Measurements from ENCODE around the gene CPA5. TPM values are rescaled to one million over a fixed set of nuclear protein-coding genes. Genes with fewer than 3 reads are reported as not detected.
"Not testable (repeated sequence)": the region's sequence is repeated elsewhere in the genome, so short reads cannot be mapped to it uniquely, and the experiment has no call there.

The CPA5 gene, protein sequence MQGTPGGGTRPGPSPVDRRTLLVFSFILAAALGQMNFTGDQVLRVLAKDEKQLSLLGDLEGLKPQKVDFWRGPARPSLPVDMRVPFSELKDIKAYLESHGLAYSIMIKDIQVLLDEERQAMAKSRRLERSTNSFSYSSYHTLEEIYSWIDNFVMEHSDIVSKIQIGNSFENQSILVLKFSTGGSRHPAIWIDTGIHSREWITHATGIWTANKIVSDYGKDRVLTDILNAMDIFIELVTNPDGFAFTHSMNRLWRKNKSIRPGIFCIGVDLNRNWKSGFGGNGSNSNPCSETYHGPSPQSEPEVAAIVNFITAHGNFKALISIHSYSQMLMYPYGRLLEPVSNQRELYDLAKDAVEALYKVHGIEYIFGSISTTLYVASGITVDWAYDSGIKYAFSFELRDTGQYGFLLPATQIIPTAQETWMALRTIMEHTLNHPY
- polyA plus RNA-seq (ENCODE audit: insufficient read length) = 2.0 TPM

DNA sequence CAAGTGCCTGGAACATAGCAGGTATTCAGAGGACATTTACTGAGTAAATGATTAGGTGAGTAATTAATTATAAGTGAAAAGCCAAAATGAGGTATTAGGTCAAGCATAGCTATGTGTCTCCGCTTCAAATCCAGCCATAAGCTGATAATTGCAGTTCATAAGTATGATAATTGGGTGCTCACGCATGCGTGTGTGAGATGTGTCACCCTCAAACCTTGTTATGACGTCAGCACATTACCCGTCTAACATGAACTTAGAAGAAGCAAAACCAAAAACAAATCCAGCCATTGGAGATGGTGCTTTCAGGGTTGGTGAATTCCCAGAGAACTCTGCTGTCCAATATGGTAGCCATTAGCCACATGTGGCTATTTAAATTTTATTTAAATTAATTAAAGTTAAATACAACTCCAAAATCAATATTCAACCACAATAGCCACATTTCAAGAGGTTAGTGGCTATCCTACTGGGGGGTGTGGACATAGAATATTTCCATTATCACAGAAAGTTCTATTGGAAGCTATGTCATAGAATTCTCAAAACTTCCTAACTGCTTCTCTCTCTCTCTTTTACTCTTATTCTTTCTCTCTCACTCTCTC, at the start of gene CPA5:
Gene CPA5, plus strand, starts transcription at position 546 of the 596 bp plus-strand sequence. CDS start 1,670 bp downstream, outside the sequence.
- no peak for DNase-seq (ENCODE audit: low read depth)

DNA sequence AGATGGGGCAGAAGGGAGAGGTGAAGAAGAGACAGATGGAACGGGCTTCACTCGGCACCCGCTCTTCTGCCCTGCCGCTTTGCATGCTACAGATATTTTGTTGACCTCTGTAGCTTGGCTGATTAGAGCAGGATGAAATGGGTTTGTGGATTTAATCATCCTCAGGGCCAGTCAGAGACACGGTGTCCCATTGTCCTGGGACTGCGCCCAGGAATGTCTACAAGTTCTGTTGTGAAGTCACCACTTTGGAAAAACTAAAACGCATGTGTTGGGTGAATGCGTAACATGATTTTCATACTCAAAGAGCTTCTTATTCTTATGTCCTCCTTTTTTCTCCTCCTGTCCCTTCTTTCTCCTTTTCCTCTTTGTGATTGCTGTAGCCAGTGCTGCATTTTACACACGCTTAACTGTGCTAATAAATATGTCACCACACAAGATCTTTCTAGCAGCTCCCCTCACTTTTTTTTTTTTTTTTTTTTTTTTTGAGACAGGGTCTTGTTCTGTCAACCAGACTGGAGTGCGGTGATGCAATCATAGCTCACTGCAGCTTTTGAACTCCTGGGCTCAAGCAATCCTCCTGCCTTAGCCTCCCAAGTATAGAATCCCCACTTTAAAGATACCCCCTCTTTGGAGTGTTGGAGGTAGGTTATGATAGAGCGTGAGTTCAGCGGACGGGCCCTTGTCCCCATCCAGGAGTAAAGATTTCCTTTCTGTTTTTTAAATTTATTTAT, 48.2 kb upstream of the CPA5 start:
- no peak for DNase-seq (ENCODE audit: low read depth)

DNA sequence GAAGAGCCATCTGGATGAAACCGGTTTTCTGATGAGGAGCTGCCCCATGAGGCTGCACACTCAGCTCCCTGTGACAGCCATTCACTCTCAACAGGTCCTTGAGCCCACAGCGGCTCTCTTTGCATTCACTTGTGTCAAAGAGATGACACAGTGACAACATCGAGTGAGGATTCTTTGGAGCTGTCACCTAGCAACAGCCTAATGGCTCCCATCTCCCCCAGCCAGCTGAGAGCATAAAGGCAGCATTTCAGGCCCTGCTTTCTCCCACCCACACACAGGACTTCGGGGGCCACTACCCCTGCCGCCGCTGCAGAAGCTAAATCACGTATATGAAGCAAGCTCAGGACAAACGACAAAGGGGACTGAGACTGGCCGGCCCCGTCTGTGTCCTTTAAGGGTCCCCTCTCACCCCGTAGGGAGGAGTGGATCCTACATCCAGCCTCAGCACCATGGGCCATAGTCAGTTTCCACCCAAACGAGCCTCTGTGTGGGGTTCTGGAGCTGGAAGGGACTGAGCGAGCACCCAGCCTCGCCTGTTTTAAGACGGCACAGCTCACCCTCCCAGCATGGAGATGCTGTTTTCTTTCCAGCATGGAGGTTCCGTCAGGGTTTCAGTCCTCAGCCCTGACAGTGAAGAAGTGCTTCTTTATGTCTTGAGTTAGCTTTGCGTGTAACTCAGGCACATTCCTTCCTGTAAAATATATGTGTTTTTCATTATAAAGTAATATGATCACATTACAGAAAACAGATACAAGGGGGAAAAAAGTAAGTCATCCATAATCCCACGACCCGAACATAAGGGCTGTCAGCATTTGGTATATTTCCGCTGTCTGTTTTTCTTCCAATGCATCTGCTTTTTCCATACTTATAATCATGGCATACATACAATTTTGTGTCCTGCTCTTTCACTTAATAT, 46.7 kb upstream of the CPA5 start:
- DNase-seq (ENCODE audit: low read depth) = peak; percentile 87

DNA sequence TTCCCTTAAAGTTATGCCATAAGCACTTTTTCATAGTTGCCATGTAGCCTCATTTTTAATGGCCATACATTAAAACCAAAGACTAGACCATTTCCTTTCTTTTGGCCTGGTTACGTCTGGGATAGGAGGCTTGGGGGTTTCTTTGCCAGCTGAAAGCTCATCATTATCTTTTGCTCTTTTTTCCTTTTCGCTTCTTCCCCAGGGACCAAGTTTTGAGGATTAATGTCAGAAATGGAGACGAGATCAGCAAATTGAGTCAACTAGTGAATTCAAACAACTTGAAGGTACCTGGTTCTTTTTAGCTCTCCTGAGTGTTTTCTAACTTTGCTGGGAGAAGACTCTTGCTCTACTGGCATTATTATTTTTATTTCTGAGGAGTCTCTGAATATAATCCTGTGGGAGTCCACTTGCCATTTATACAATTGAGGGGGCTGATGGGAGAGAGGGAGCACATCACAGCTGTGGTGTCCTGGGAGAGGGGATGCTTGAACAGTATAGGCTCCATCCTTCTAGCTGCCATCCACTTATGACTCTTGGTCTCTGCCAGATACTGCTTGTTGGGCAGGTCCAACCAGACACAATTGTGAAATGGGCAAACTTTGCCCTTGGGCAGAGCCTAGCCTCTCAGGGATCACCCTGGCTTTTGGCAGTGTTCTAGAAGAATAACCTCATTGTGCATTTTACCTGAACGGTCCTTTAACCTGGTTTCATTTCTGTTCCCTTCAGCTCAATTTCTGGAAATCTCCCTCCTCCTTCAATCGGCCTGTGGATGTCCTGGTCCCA, 45.9 kb upstream of the CPA5 start:
- no peak for DNase-seq (ENCODE audit: low read depth)

DNA sequence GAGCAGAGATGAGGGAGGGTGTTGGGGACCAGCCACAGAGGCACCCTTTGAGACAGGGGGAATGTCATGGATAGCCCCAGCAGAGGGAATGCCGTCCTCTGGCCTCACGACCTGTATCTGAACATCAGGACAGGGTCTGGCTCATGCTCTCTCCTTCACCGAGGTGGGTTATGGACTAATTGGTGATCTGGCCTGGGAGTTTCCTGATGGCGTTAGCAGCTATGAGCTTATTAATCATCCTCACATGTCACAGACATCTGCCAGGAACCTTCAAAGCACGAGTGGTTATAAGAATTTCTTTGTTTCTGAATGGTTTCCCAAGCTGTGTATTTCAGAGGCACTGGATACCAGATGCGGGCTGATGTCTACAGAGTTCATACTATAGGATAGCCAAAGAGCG, 44.8 kb upstream of the CPA5 start:
- DNase-seq (ENCODE audit: low read depth) = no peak

DNA sequence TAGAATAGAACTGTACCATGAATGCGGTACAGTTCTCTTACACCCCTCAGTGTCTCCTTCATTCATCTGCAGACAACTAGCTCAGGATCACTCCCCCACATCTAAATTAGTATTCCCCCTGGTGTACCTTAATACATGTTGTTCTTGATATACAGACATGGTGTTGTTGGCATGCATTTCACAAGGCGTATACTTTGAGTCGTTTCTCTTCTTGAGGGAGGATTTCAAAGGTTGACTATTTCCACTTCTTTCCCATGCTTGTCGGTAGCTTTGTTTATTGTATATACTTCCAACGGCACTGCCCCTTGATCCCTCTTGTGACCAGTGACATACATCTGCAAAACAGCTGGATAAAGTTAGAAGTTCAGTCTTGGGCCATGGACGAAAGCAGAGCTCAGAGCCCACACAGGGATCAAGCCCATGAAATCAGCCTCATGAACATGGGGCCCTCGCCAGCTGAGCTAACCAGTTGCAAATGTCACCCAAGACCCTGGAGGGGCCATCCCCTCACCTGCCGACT, 43.1 kb upstream of the CPA5 start:
- DNase-seq (ENCODE audit: low read depth) = no peak

DNA sequence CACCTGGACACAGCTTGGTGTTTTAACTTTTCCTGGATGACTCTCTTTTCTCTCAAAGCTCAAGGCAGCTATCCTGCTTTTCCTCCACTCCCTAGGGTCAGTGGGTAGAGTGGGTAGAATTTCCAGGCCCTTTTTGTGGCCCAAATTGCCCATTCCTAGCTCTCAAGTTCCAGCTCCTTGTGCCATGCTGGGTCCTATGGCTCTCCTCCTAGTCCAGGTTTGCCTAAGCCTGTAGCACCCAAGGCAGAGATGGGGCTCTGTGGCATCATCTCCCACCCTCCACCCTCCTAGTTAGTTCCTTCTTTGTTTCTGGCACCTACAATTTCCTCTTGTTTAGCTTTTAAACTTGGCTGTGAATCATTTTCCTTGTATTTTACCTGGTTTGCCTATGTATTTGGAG, 42.0 kb upstream of the CPA5 start:
- no peak for DNase-seq (ENCODE audit: low read depth)

DNA sequence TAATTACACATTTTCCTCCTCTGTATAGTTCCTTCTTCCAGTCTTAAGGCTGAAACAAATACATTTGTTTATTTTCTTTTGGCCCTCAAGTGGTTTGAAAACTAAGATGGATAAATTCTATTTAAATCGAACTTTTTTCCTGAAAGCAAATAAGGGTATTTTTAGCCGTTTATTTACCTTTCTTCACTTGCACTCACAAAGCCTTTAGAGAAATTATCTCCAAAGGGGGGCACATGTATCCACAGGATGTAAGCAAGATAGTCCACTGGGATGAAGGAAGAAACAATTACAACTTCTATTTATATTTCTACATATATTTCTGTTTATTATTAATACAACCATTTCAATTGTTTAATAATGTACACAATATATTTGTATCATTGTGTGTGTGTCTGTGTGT, 41.5 kb upstream of the CPA5 start:
- no peak for DNase-seq (ENCODE audit: low read depth)

DNA sequence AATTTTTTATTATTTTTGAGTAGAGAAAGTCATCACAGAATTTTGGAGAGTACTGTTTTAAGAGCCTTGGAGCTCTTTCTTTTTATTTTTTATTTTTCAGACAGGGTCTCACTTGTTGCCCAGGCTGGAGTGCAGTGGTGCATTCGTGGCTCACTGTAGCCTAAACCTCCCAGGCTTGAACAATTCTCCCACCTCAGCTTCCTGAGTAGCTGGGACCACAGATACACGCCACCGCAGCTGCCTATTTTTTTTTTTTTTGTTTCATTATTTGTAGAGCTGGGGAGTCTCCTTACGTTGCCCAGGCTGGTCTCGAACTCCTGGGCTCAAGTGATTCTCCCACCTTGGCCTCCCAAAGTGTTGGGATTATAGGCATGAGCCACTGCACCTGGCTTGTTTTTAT, 41.1 kb upstream of the CPA5 start:
- no peak for DNase-seq (ENCODE audit: low read depth)

DNA sequence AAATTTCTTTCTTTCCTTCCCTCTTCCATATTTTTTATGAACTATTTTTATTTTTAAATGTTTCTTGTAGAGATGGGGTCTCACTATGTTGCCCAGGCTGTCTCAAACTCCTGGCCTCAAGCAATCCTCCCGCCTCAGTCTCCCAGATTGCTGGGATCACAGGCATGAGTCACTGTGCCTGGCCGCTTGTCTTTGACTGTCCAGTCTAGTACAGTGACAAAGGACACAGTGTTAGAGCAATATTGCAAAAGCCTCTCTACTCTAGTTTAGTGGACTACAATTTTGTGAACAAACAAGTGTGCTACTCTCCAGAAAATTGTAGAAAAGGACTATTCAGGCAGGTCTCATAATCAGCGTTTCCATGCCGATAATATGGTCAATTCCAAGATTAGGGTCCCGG, 40.6 kb upstream of the CPA5 start:
- DNase-seq (ENCODE audit: low read depth) = no peak

DNA sequence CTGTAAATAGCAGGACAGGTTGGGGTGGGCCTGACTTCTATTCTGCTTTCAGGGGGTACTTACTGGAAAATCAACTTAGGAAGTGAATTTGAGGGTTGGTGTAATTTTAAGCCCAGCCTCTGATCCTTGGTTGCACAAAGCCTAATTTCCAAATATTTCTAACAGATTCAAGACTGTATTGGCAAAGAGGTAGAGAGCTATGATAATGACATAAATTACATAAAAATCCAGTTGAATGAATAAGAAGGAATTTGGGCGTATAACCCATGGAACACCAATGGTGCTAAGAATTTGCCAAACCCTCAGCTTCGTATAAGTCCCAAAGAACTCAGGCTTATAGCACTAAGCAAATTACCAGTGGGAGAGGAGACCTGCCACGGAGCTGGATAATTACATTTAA, 39.7 kb upstream of the CPA5 start:
- no peak for DNase-seq (ENCODE audit: low read depth)

DNA sequence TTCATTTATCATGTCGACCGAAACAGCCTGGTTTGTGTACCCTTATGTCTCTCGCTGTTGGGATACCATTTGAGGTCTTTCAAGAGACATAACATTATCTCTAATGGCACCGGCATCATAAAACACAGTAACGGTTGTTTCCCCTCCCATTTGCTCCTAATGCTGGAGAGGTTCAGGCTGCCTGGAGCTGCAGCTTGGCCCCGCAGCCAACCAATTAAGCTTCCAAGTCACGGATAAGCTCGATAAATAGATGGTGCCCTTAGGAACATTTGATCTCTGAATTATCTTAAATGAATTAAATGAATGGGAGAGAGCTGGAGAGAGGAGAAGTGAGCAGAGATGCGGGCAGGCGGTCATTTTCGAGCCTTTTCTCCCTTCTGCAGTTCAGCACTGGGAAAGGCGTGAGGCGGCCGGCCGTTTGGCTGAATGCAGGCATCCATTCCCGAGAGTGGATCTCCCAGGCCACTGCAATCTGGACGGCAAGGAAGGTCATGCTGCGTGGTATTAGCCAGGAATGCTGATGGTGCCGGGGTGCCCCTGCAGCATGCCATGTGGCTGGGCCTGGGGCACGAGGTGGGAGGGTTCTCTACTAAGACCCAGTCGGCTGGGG, 39.1 kb upstream of the CPA5 start:
- DNase-seq (ENCODE audit: low read depth) = no peak

DNA sequence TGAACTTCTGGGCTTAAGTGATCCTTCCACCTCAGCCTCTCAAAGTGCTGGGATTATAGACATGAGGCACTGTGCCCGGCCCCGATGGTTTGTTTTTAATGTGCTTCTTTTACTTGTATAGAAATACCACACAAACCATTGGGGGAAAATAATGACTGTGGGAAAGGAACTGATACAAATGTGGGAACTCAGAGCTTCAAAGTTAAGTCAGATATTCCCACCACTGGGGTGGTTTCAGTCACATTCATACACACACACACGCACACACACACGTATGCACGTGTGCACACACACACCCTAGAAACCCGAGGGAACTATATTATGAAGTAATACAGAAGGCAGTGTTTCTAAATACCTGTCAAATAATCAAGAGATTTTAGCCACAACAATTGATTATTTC, 34.6 kb upstream of the CPA5 start:
- no peak for DNase-seq (ENCODE audit: low read depth)

DNA sequence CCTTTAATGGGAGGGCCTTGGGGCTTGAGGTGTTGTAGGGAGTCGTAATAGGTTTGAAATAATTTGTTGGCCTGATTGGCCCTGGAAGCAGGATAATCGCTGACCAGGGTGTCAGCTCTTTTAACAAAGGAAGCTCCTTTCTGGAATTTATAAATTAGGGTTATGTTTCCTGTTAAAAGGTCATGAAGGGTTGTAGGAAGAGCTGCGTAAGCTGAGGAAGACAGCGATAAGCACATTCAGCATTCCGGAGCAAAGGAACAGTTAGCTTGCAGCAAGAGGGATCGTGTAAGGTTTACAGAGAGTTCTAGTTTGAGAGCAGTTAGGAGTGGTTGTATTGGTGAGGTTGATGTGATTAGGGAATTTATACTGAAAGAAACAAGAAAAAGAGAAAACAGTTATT, 30.3 kb upstream of the CPA5 start:
- DNase-seq (ENCODE audit: low read depth) = no peak

DNA sequence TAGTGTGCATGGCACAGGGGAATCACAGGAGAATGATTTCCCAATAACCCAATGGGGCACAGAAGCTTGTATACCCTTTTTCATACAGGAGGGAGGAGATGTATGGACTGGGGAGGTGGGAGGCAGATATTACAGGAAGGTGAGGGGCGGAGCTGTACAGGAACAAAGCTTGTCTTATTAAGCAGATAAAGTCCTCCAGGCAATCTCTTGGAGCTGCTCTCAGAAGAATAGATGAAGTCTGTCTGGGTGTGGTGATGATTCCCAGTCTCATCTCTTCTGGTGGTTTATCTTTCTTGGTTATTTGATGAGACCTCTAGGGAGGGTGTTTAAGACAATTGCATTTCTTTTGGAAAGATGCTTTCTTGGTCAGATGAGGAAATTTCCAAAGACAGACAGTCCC, 25.1 kb upstream of the CPA5 start:
- DNase-seq (ENCODE audit: low read depth) = no peak

DNA sequence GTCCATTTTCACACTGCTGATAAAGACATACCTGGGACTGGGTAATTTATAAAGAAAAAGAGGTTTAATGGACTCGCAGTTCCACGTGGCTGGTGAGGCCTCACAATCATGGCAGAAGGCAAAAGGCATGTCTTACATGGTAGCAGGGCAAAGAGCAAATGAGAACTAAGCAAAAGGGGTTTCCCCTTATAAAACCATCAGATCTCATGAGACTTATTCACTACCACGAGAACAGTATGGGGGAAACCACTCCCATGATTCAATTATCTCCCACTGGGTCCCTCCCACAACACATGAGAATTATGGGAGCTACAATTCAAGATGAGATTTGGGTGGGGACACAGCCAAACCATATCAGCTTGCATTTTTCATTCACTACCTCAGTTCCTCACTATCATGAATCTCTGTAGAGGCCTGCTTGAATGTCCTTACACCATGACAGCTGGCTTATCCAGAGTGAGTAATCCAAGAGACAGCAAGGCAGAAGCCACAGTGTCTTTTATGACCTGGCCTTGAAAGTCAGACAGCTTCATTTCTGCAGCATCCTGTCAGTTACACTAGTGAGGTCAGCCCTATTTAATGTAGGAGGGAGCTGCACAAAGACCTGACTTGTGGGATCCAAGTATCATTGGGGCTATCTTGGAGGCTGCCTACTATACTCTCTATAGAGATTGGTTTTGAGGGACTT, 22.9 kb upstream of the CPA5 start:
- not testable (repeated sequence) for DNase-seq (ENCODE audit: low read depth)

DNA sequence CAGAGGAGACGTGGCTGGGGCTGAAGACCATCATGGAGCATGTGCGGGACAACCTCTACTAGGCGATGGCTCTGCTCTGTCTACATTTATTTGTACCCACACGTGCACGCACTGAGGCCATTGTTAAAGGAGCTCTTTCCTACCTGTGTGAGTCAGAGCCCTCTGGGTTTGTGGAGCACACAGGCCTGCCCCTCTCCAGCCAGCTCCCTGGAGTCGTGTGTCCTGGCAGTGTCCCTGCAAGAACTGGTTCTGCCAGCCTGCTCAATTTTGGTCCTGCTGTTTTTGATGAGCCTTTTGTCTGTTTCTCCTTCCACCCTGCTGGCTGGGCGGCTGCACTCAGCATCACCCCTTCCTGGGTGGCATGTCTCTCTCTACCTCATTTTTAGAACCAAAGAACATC, 22.0 kb upstream of the CPA5 start:
- no peak for DNase-seq (ENCODE audit: low read depth)

DNA sequence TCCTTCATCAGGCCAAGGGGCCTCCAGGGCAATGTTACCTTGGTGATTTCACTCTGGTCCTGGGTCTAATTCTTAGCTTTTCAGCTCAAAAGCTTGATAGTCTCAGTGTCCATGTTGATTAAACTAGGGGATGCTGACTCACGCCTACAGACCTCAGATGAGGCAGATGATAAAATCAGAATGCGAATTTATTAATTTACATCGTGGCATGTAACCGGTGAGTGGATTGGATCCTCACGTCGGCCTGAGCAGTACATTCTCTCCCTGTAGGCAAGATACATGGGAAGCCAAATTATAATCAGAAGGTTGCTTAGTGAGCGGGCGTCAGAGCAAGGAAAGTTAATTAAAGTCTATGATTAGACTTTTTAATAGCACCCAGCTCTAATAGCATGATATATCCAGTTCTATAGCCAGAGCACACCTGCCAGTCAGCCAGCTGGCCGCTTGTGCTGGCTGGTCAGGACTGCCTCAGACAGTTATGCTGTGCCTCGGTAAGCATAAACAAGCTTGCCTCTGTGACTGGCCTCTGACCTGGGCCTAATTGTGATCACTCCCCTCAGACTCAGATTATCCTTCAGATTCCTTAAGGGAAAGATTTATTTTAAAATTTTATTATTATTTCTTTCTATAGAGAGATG, 20.2 kb upstream of the CPA5 start:
- DNase-seq (ENCODE audit: low read depth) = no peak

DNA sequence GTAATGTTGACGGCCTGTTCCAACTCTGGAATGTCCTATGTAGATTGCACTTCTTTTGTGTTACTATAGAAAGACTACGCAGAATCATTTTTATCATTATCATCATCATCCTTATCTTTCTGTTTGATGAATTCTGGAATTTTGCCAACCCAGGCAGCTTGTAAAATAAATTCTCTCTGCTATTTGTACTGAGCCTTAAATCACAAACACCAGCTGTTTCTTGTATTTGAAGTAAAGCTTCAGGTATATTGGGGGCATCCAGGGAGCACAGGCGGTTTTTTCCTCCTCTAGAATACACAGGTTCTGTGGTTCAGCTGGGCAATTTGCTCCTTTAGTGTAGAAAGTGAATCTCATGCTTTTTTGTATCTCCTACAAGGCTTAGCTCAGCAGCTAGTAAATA, 14.9 kb upstream of the CPA5 start:
- no peak for DNase-seq (ENCODE audit: low read depth)

All from forelimb muscle (tissue), 1 donor.